Measurements from ENCODE around the gene RARRES1.

RARRES1 gene

DNA sequence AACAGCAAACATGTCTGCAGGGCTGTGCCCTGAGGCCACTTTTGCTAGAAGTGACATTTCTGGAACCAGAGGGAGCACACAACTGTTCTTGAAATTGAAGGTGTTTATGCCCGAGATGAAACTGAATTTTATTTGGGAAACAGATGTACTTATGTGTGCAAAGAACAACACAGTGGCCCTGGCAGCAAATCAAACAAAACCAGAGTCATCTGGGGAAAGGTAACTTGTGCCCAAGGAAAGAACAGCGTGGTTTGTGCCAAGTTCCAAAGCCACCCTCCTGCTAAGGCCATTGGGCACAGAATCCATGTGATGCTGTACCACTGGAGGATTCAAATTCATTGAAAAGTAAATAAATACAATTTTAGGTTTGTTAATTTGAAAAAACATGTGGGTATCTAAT, 31.2 kb upstream of the RARRES1 start:
- no peak for DNase-seq

DNA sequence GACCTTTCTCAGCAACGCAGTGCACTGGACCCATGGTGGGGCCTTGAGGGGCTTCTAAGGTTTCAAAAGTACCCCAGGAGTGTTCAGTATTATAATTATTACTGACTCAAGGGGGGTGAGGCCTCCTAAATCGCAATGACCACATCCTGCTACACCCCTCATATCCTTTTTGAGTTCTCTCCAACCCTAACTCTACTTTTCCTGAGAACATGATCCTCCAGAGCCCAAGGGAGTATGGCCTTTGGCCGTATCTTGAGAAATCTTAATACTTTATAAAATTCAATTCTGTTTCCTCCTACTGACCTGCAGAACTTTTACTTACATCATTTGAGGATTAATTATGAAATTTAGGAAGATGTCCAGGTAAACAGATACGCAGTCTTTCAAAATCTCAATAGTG, 30.4 kb upstream of the RARRES1 start:
- DNase-seq, result no peak

DNA sequence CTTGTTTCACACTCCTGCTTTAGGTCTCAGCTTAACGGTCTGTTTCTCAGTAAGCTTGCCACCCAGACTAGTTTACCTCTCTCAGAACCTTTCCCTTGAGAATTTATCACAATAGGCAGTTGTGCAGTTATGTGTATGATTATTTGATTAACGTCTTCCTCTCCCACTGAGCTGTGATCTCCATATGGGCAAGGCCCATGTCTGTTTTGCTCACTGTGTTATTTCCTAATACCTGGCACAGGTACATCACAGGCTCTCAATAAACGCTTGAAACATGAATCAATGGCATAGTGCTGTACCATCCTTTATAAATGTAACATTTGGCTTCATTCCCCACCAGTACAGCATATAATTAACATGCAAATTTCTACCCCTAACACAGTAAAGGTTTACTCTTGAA, 29.1 kb upstream of the RARRES1 start:
- DNase-seq, result no peak

DNA sequence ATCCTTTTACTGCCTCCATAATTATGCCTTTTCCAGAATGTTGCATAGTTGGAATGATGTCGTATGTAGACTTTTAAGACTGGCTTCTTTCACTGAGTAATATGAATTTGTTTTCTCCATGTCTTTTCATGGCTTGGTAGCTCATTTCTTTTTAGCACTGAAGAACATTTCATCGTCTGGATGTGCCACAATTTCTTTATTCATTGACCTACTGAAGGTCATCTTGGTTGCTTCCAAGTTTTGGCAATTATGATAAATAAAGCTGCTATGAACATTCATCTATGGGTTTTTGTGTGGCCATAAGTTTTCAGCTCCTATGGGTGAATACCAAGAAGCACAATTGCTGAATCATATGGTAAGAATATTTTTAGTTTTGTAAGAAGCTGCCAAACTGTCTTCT, 23.2 kb upstream of the RARRES1 start:
- DNase-seq, result no peak

DNA sequence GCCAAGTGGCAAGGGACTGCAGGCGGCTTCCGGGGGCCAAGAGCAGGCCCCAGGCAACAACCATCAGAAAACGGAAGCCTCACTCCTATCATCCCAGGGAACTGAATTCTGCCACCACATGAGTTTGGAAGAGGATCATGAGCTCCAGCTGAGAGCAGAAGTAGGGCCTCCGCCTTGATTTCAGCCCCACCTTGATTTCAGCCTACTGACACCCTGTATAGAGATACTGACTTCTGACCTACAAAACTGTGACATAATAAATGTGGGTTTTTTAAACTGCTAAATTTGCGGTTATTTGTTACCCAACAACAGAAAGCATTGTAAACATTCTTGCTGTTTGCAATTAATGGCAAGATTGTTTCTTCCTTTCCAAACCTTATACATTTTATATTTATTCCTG, 21.6 kb upstream of the RARRES1 start:
- no peak for DNase-seq

DNA sequence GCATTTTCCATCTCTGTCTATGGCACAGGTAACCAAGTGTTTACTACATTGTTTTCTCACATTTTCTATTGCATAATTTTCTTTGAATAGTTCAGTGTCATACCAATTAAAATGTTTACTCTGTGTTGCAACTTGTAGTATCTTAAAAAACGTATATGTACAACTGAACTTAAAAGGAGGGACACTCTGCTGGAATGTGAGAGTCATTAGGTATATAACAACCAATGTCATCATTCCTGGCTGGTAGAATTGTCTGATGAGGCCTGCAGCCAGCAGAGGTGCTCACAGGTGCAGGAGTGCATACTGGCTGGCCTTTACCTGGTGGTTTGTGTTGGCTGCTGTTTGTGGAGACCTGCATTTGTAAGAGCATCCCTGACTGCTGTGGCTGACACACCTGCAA, 19.1 kb upstream of the RARRES1 start:
- no peak for DNase-seq

DNA sequence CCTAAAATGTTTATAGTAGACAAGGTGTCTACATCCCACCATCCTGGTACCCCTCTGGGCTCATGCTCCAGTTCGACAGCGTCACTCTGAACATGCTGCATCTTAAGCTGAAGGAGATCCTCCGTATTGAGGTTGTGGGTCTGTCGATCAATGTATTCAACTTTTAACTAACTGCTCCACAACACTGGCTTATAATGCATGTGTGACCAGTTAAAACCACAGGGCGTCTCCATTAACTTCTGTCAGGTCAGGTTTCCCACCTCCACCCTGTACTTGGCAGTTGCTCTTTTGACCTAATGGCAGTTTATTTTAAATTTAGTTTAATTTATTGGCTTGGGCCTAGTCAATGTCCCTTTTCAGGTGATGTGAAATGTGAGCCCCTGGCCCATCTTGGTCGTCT, 17.8 kb upstream of the RARRES1 start:
- DNase-seq, result no peak

DNA sequence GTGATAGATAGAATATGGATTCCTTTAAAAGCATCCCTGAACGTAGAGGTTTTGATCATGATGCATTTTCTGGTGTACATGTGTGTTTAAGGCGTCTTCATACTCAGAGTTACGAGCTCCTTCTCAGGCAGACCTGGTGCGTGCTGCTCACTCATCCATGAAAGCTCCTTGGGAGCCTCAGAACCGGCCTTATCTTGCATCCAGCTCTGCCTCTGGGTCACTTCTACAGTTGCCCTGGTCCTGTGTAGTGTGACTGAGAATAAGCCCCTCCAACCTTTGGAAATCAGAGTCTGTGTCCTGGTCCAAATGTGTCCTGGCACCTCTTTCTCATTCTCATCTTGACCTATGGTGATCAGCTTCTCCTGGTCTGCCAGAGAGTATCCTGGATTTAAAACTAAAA, 17.3 kb upstream of the RARRES1 start:
- no peak for DNase-seq

DNA sequence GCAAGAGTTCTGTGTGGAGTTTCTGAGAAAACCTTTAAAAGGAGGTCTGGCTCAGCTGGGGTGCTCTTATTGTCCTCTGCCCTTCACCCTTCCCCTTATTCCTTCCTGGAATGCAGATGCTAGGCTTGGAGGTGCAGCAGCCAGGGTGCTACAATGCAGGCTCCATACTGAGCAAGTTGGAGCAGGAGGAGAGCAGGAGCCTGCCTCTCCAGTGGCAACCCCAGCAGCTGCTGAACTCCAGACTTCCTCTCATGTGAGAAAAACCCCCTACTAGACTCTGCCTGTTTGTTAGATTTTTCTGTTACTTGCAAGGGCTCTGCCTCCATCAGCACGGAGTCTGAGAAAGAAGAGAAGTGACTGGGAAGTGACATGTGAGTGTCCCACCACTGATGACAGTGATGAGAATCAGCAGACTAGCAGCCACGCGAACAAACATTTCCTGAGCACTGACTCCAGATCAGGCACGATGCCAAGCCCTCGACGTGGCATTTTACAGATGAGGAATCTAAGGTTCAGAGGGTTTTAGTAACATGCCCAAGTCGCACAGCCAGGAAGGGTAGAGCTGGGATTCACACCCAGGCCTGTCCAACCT, 16.1 kb upstream of the RARRES1 start:
- no peak for DNase-seq

DNA sequence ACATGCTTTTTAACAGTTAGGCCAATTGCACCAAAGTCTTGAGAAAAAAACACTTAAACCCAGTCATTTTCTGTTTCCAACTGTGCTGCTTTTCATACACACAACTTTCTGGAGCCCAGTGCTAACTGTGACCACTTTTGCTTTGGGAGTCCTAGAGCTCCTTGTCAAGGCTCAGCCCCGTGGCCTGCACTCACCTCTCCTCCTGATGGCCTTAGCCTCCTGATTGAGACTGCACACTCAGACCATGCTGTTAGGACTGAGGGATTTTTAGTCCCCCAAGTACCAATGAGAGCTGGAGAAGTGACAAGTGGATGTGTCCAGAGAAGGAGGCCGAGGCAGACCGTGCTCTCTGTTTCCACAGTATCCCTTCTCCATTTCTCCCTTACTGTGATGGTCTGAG, 15.2 kb upstream of the RARRES1 start:
- no peak for DNase-seq

DNA sequence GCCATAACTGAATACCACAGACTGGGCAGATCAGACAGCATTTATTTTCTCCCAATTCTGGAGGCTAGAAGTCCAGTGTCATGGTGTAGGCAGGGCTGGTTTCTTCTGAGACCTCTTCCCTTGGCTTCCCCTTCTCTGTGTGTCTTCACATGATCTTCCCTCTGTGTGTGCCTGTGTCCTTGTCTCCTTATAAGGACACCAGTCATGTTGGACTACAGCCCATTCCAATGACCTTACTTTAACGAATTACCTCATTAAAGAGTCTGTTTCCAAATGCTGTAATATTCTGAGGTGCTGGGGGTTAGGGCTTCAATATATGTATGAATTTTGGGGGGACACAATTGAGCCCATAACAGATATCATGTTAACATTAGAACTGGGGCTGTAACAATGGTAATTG, 13.3 kb upstream of the RARRES1 start:
- no peak for DNase-seq

DNA sequence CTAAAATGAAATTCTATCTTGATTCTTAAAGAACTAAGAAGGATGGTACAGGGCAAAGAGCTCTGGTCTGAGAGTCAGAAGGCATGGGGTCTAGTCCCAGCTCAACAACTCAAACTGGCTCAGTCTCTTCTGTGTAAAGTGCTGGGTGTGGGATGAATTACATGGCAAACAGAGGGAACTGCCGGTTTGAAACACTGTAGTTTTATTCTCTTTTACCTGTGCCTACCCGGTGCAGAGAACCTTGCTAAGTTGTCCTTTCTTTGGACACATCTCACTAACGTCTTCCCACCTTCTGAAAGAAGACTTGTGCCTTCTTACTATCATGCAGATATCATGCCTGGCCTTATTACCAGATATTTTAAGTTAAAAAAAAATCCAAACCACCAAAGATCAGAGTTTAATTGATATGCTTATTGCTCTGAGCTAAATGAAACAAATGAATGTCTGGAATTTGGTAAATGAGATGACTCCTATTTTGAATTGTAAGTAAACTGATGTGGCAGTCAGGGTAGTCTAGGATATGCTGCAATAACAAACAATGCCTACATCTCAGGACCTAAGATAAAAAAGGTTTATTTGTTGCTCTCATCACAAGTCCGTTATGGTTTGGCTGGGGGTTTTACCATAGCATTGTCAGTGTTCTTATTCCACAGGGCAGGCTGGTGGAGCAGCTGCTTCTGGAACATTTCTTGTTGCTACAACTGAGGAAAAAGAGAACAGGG, 12.5 kb upstream of the RARRES1 start:
- DNase-seq, result no peak

DNA sequence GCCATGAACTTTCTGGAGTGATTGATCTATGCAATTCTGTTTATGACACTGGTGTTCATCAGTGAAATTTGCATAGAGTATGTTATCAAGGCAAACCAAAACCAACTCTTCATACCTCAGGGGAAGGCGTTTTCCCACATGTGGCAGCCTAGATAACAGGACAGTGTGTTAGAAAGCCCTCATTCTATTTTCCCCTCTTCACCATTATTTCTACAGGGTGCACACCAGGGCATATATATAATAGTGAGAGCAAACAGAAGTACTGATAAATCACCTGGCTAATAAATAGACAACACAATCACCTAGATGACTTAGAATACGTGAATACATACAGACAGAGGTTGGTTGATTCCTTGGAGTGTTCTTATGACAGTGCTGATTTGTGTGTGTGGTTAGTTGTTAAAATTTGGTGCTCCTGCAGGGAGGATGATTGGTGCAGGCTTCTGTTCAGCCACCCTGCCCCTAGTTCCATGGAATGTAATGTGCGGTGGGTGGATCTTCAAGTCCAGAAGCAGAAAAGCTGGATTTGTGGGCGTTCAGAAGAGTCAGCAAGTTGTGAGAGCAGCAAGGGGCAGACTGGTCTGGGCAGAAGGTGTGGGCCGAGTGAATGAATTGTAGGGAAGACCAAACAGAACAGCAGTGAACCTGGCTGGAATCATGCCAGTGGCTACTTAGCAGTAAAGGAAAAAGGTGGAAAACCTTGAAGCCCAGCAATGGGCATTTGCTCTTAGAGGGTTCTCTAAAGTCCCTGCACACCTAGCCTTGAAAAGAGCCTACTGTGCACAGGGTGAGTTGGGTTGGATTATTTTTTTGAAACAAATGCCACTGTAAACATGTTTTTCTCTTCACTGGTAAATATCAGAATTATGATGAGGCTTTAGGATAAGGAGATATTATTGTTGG, 11.7 kb upstream of the RARRES1 start:
- no peak for DNase-seq

DNA sequence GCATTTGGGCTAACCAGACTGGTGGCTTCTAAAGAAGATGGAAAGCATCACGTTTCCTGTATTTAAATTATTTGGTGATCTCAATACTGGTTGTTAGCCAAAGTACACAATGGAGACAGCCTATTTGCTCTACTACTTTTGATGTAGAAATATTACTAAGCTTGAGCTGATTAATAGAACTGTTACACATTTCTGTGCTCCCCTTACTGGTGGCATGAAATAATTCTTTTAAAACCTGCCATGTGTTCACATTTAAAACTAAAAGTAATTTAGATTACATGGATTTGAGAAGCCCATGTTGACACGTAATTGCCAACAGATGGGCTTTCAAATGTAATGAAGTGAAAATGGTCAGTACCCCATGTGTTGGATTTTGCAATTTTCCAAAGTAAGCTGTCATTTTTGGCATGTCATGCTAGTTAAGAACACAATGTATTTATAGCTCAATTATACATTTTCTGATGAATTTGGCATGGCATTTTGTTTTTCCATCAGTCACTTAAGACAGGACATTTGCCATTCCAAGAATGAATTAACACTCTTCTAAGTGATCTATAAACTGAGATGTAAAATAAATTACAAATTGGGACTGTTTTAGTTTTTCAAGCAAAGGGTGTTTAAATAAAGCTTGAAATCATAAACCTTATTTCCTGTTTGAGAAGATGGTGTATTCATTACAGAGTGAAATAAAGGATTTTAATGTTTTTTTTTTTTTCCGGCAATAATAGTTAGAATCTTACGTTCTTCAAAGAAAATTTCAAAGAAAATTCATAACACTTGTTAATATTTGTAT, 10.8 kb upstream of the RARRES1 start:
- DNase-seq, result no peak

DNA sequence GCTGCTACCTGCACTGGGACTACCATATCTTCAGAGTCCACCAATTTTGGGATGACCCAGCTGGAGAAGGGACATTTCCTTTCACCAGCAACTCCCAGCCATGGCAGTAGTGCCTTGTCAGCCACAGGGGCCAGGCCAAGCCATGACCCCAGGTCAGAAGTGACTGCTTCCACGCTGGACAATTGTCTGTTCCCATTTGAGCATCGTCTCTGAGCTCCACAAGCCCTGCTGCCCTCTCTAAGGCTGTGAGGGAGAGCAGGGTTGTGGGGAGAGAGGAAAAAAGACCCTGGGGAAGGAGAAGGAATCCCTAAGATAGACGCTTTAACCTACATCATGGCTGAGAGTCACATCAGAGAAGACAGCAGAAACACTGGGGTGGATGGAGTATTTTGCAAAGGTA, 7.4 kb upstream of the RARRES1 start:
- DNase-seq, result no peak

DNA sequence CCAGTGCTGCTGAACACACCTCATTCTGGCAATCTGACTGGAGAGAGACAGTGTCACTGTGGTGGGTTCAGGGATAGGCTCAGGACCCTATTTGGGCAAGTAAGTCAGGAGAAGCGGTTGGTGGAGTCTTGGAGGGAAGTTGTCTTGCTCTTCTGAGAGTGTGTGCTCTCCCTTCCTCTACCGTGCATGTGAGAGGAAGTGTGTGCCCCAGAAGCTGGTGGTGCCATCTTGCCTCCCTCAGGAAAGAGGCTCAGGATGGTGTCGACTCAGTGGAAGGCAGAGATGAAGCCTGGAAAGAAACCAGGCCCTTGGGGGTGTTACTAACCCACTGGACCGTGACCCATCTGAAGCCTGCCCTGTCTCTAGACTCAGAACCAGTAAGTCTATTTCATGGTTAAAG, 6.8 kb upstream of the RARRES1 start:
- no peak for DNase-seq

DNA sequence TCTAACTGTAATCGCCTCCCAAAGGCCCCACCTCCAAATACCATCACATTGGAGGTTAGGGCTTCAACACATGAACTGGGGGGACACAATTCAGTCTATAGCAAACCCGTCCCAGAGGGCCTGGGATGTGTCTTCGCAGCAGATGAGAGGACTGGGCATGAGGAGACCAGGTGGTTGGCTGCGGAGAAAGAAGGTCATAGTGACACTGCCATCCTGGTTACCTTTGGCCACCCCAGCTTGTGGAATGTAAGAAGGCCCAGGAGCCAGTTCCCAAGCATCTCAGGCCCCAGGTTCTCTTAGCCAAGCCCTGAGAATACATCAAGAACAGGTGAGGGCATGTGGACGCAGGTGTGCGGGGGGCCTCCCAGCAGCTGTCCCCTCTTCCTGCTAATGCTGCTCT, 6.4 kb upstream of the RARRES1 start:
- DNase-seq, result no peak

DNA sequence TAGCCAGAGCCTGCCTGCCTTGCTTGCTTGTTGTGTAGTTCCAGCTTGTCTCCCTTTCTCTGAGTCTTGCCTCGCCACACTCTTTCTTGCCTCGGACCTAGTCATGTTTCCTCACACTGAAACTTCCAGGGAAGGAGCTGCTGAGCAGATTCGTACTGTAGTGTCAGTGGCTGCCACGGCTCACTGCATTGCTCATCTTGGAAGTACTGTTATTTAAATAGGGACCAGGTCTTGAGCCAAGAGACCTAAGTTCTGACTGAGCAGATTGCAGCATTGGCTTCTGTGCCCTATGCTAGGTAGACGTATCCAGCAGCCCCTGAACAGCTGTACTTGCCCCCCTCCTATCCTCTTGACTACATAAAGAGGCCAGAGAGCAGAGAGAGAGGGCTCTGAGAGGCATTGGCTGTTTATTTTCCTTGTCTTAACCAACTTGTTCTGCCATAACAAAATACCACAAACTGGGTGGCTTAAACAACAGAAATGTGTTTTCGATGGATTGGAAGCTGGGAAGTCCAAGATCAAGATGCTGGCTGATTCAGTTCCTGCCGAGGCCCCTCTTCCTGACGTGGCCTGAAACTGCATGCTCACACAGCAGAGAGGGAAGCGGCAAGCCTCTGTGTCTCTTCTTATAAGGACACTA, 5.8 kb upstream of the RARRES1 start:
- no peak for DNase-seq

DNA sequence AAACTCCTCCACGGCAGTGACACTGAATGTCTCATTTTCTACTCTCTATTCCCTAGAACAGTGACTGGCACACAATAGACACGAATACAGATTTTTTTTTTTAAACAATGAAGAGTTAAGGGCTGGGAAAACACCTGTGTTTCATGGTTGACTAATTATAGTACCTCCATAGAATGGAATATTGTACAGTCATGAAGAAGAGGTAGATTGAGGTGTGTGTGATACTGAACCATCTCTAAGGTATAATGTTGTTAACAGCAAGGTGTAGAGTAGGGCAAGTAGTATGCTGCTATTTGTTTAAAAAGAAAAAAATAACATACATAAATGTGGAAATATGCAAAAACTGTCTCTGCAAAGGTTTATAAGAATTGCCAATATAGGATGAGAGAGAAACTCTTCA, 5.2 kb upstream of the RARRES1 start:
- DNase-seq, result no peak

DNA sequence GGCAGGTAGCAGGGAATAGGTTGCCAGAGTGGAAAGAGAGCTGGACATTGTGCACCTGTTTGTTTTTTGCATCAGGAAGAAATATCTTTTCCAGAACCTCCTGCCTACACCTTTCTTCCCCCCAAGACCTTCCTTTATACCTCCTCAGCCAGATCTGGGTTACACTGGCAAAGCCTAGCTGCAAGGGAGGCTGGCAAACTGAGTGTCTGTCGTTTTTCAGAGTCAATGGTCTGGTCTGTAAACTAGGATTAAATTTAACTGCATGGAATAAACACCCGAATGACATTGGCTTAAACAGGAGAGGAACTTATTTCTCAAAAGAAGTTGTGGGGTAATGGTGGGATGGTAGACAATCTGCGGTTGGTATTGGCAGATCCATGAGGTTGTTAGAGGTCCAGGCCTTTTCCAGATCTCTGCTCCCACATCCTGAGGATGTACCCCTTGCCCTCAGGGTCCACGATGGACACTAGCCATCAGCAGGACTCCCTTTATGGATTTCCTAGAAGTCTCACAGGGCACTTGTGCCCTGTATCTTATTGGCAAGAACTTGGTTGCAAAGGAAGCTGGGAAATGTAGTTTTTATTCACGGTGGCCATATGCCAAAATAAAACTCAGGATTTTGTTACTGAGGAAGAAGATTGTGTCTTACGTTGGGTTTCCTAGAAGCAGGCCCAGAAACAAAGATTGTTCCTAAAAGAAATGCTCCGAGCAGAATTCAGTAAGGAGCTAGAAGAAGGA, 3.2 kb upstream of the RARRES1 start:
- DNase-seq, result no peak

DNA sequence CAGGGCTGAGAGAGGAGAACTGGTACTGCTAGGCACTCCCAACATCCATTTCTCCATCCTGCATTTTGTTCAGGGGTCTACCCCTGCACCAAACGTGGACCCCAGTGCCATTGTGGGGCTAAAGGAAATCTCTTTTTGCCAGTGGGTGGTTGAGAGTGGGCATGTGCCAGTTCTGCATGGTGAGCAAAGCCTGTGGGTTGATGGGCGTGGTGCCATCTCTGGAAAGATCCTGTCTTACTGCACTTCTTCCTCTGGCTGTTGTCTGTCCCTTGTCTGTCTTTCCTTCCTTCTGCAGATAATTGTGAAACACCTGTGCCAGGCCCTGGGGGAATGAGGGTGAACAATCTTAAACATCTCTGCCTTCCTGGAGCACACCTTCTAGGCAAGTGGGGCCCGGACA, 1.4 kb upstream of the RARRES1 start:
- DNase-seq, result no peak

DNA sequence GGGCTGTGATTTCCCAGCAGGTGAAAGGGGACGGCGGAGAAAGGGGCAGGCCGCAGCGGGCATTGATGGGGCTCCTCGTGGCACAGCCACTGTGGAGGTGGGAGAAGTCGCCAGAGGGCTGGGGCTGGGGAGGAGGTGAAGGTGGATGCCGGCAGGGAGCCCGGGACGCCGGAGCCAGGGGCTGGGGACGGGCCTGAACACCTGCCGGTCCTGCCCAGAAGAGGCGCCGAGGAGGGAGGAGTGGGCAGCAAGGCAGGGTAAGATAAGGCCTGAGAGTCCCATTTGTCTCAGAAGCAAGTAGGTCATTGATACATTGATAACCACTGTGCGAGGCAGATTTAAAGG, 571 bp upstream of the RARRES1 start:
- no peak for DNase-seq

All from amniotic stem cell (primary cell).